ENCODE measurements around the gene CDKN2C. TPM values are rescaled to one million over a fixed set of nuclear protein-coding genes. Genes with fewer than 3 reads are reported as not detected.

CDKN2C gene
- total RNA-seq, 1 donor from 2014 or later, result 10.0 TPM

GRCh38 chr1:50966991-50967390, 3.1 kb upstream of the CDKN2C start:
- no peak for DNase-seq

- DNase-seq, result peak; percentile 24
These were observed 2.5 kb upstream of the CDKN2C start for GRCh38 chr1:50967416-50968157.

GRCh38 chr1:50968158-50968820, 1.8 kb upstream of the CDKN2C start:
- peak; percentile 93 for DNase-seq

- peak; percentile 53 for DNase-seq
These were observed 1.0 kb upstream of the CDKN2C start for GRCh38 chr1:50968821-50969610.

- no peak for DNase-seq
These were observed 453 bp downstream of the CDKN2C start for GRCh38 chr1:50970509-50970887.

- DNase-seq, result peak; percentile 23
These were observed 1.0 kb downstream of the CDKN2C start for GRCh38 chr1:50970931-50971582.

GRCh38 chr1:50971748-50972305, 1.8 kb downstream of the CDKN2C start:
- DNase-seq, result no peak

- DNase-seq, result no peak
These were observed 2.7 kb downstream of the CDKN2C start for GRCh38 chr1:50972766-50973165.

GRCh38 chr1:50973255-50973654, 3.2 kb downstream of the CDKN2C start:
- DNase-seq, result no peak

GRCh38 chr1:50973875-50974617, 4.0 kb downstream of the CDKN2C start:
- DNase-seq, result no peak

- DNase-seq, result no peak
These were observed 4.5 kb downstream of the CDKN2C start for GRCh38 chr1:50974618-50974935.

- no peak for DNase-seq
These were observed 5.4 kb downstream of the CDKN2C start for GRCh38 chr1:50975436-50975835.

GRCh38 chr1:50976111-50976889, 6.3 kb downstream of the CDKN2C start:
- DNase-seq, result peak; percentile 10

- peak; percentile 51 for DNase-seq
These were observed 7.0 kb downstream of the CDKN2C start for GRCh38 chr1:50976890-50977574.

GRCh38 chr1:50977575-50978143, 7.6 kb downstream of the CDKN2C start:
- DNase-seq, result peak; percentile 64

- peak; percentile 67 for DNase-seq
These were observed 8.3 kb downstream of the CDKN2C start for GRCh38 chr1:50978144-50978851.

- DNase-seq, result peak; percentile 19
These were observed 9.1 kb downstream of the CDKN2C start for GRCh38 chr1:50978852-50979781.

- no peak for DNase-seq
These were observed 9.9 kb downstream of the CDKN2C start for GRCh38 chr1:50979937-50980336.

Measured in dermis blood vessel endothelial cell (primary cell).